PC-3 (cell line): ENCODE measurements around the gene ATP5MG.

Experiments
- EZH2 ChIP-seq: fragments of 300-600 bp; sonication (generic); IDR thresholded peaks from one replicate; pipeline ENCODE4 v1.6.1; 2017; ENCODE audit warnings: antibody characterized with exemption, mild to moderate bottlenecking, low read length; ENCODE audit not compliant: unreplicated experiment
- EZH2phosphoT487 ChIP-seq: fragments of 300-600 bp; sonication (generic); IDR thresholded peaks from 2 replicates; pipeline ENCODE4 v1.6.1; 2018; ENCODE audit warnings: mild to moderate bottlenecking, antibody characterized with exemption, low read length, borderline replicate concordance
- TF ChIP-seq, protein P1 (sequence below): fragments of 300-600 bp; sonication (generic); conservative IDR thresholded peaks from 2 replicates; pipeline ENCODE4 v1.5.1; 2017; ENCODE audit warnings: antibody characterized with exemption, low read depth, mild to moderate bottlenecking, low read length

- TF ChIP-seq, protein P1, sequence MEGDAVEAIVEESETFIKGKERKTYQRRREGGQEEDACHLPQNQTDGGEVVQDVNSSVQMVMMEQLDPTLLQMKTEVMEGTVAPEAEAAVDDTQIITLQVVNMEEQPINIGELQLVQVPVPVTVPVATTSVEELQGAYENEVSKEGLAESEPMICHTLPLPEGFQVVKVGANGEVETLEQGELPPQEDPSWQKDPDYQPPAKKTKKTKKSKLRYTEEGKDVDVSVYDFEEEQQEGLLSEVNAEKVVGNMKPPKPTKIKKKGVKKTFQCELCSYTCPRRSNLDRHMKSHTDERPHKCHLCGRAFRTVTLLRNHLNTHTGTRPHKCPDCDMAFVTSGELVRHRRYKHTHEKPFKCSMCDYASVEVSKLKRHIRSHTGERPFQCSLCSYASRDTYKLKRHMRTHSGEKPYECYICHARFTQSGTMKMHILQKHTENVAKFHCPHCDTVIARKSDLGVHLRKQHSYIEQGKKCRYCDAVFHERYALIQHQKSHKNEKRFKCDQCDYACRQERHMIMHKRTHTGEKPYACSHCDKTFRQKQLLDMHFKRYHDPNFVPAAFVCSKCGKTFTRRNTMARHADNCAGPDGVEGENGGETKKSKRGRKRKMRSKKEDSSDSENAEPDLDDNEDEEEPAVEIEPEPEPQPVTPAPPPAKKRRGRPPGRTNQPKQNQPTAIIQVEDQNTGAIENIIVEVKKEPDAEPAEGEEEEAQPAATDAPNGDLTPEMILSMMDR, result no peak
- TF ChIP-seq EZH2 (no peak), EZH2phosphoT487 (no peak)
These were observed 25.4 kb upstream of the ATP5MG start for GRCh38 chr11:118375978-118376377.
